ENCODE data around the gene FNBP1.

The FNBP1 gene

GRCh38 chr9:129921905-129922304 is 121.1 kb downstream of the FNBP1 start:
- in situ Hi-C loops (cut with MboI; ENCODE audit: low pct_unique_long_range_greater_than_20kb, low sequenced_read_pairs, unreplicated experiment), result no loop called here
- TF ChIP-seq CTCF (IDR thresholded peaks at IDR 0.05; ENCODE audit: extremely low read depth, insufficient read depth, missing control alignments), result no peak
- DNase-seq (ENCODE audit: low spot score), result no peak

- DNase-seq (ENCODE audit: low spot score), result no peak
- in situ Hi-C loops (cut with MboI; ENCODE audit: low pct_unique_long_range_greater_than_20kb, low sequenced_read_pairs, unreplicated experiment), result no loop called here
Measured at GRCh38 chr9:129919841-129920240, 123.1 kb downstream of the FNBP1 start.

GRCh38 chr9:129919277-129919676 is 123.7 kb downstream of the FNBP1 start:
- no peak for DNase-seq (ENCODE audit: low spot score)
- in situ Hi-C loops (cut with MboI; ENCODE audit: low pct_unique_long_range_greater_than_20kb, low sequenced_read_pairs, unreplicated experiment), result no loop called here
- no peak for TF ChIP-seq CTCF (IDR thresholded peaks at IDR 0.05; ENCODE audit: extremely low read depth, insufficient read depth, missing control alignments)

More at GRCh38 chr9:129919841-129920240, 123.1 kb downstream of the FNBP1 start:
- TF ChIP-seq CTCF (IDR thresholded peaks at IDR 0.05; ENCODE audit: extremely low read depth, insufficient read depth, missing control alignments), result no peak

- in situ Hi-C loops (cut with MboI; ENCODE audit: low pct_unique_long_range_greater_than_20kb, low sequenced_read_pairs, unreplicated experiment), result no loop called here
- TF ChIP-seq CTCF (IDR thresholded peaks at IDR 0.05; ENCODE audit: extremely low read depth, insufficient read depth, missing control alignments), result no peak
- no peak for DNase-seq (ENCODE audit: low spot score)
Measured at GRCh38 chr9:129918296-129918950, 124.6 kb downstream of the FNBP1 start.

GRCh38 chr9:129916707-129917106 is 126.3 kb downstream of the FNBP1 start:
- in situ Hi-C loops (cut with MboI; ENCODE audit: low pct_unique_long_range_greater_than_20kb, low sequenced_read_pairs, unreplicated experiment), result no loop called here
- DNase-seq (ENCODE audit: low spot score), result no peak
- TF ChIP-seq CTCF (IDR thresholded peaks at IDR 0.05; ENCODE audit: extremely low read depth, insufficient read depth, missing control alignments), result no peak

- in situ Hi-C loops (cut with MboI; ENCODE audit: low pct_unique_long_range_greater_than_20kb, low sequenced_read_pairs, unreplicated experiment), result no loop called here
- TF ChIP-seq CTCF (IDR thresholded peaks at IDR 0.05; ENCODE audit: extremely low read depth, insufficient read depth, missing control alignments), result no peak
- DNase-seq (ENCODE audit: low spot score), result no peak
Measured at GRCh38 chr9:129914051-129914450, 128.9 kb downstream of the FNBP1 start.

All from GM13977 (cell line).